H1 (cell line): ENCODE measurements around the gene PRCP. TPM values are rescaled to one million over a fixed set of nuclear protein-coding genes. Genes with fewer than 3 reads are reported as not detected.

Experiments used
- CTCF ChIA-PET: fragments of 300-600 bp; sonication (Branson Sonifier 250); formaldehyde crosslinking; loops from one replicate; lab custom pipeline; 2021; ENCODE audit not compliant: partially characterized antibody; lab: Charles Lee
- POLR2A ChIA-PET: fragments of 300-600 bp; sonication (Branson Sonifier 250); formaldehyde crosslinking; loops from one replicate; lab custom pipeline; 2021; ENCODE audit warnings: inconsistent platforms; ENCODE audit not compliant: partially characterized antibody; lab: Charles Lee
- DNase-seq, 2 experiments: peaks; one replicate each; pipeline versions ENCODE4 v3.0.0 to v3.0.0-alpha.2; 2010 to 2022; ENCODE audit warnings: low spot score in 2 of 2, low read depth in 1 of 2, mixed read lengths in 1 of 2
- FAIRE-seq: peaks from 2 replicates; lab custom pipeline; 2011; peaks lifted over from hg19 to GRCh38; lab: Jason Lieb, UNC
- H2AFZ ChIP-seq: 2 replicates; pipeline ENCODE4 v1.8.1; 2012; ENCODE audit warnings: low read length, inconsistent platforms
- H2AK5ac ChIP-seq: 2 replicates; pipeline ENCODE4 v1.6.1; 2013; ENCODE audit warnings: low read depth, low read length
- H2BK120ac ChIP-seq: replicated peaks from 2 replicates; pipeline ENCODE3; 2013; ENCODE audit warnings: low read depth, low read length, inconsistent platforms
- H2BK12ac ChIP-seq: 2 replicates; pipeline ENCODE4 v1.6.1; 2013; ENCODE audit warnings: low read depth, low read length
- H2BK15ac ChIP-seq: 2 replicates; pipeline ENCODE4 v1.6.1; 2013; ENCODE audit warnings: low read length
- H2BK20ac ChIP-seq: 2 replicates; pipeline ENCODE4 v1.6.1; 2013; ENCODE audit warnings: low read length
- H2BK5ac ChIP-seq: 2 replicates; pipeline ENCODE4 v1.6.1; 2013; ENCODE audit warnings: low read depth, low read length
- H3K14ac ChIP-seq: 2 replicates; pipeline ENCODE4 v1.6.1; 2013; ENCODE audit warnings: inconsistent platforms; ENCODE audit not compliant: insufficient read length
- H3K18ac ChIP-seq: 2 replicates; pipeline ENCODE4 v1.6.1; 2013; ENCODE audit warnings: low read length; ENCODE audit errors: extremely low read depth
- H3K23ac ChIP-seq: 2 replicates; pipeline ENCODE4 v1.6.1; 2013; ENCODE audit warnings: inconsistent platforms; ENCODE audit not compliant: insufficient read length
- H3K23me2 ChIP-seq: 2 replicates; pipeline ENCODE4 v1.6.1; 2013; ENCODE audit warnings: low read depth, low read length
- H3K27ac ChIP-seq: 2 replicates; pipeline ENCODE4 v1.6.1; 2011; ENCODE audit warnings: low read depth, low read length, inconsistent platforms
- H3K27me3 ChIP-seq, 4 experiments: replicated peaks in 1 of 4; 1 replicate in 1 of 4; 2 replicates in 3 of 4; pipeline versions ENCODE4 v1.6.1 to v1.8.1; 2011 to 2013; ENCODE audit warnings: low read length in 3 of 4, mild to moderate bottlenecking in 3 of 4, inconsistent platforms in 2 of 4, mixed read lengths in 2 of 4, moderate library complexity in 1 of 4; ENCODE audit not compliant: control insufficient read depth in 3 of 4, insufficient read depth in 3 of 4; ENCODE audit errors: extremely low read depth in 1 of 4
- H3K36me3 ChIP-seq, 4 experiments: 2 replicates each; pipeline versions ENCODE4 v1.6.1 to v1.8.1; 2011 to 2013; ENCODE audit warnings: mild to moderate bottlenecking in 4 of 4, low read length in 3 of 4, moderate library complexity in 2 of 4, control low read depth in 1 of 4, inconsistent platforms in 1 of 4; ENCODE audit not compliant: insufficient read depth in 4 of 4, control insufficient read depth in 2 of 4
- H3K4ac ChIP-seq: replicated peaks from 2 replicates; pipeline ENCODE3; 2013; ENCODE audit warnings: low read length, low read depth, mixed read lengths, inconsistent platforms; ENCODE audit not compliant: insufficient read length
- H3K4me1 ChIP-seq, 4 experiments: replicated peaks in 1 of 4; 1 replicate in 1 of 4; 2 replicates in 3 of 4; pipeline versions ENCODE4 v1.6.1 to v1.8.1; 2011 to 2013; ENCODE audit warnings: low read length in 3 of 4, inconsistent platforms in 2 of 4, mixed read lengths in 1 of 4; ENCODE audit not compliant: insufficient read depth in 4 of 4, control insufficient read depth in 3 of 4
- H3K4me2 ChIP-seq, 2 experiments: 2 replicates each; pipeline versions ENCODE4 v1.6.1 to v1.8.1; 2011 to 2013; ENCODE audit warnings: low read depth in 2 of 2, low read length in 2 of 2, control low read depth in 1 of 2, inconsistent platforms in 1 of 2, mild to moderate bottlenecking in 1 of 2; ENCODE audit not compliant: insufficient read depth in 1 of 2
- H3K4me3 ChIP-seq, 4 experiments: fragments of 200-600, 300-600 bp in 1 of 4; sonication (generic), shearing (Covaris generic), sonication (Bioruptor Twin) in 1 of 4; 2 replicates each; pipeline versions ENCODE4 v1.5.1 to v1.8.1; 2011 to 2016; ENCODE audit warnings: low read length in 4 of 4, low read depth in 3 of 4, control low read depth in 2 of 4, inconsistent platforms in 2 of 4, mild to moderate bottlenecking in 2 of 4, mixed read lengths in 1 of 4, moderate library complexity in 1 of 4; ENCODE audit not compliant: insufficient read depth in 2 of 4; ENCODE audit errors: extremely low read depth in 1 of 4
- H3K56ac ChIP-seq: replicated peaks from 2 replicates; pipeline ENCODE3; 2013; ENCODE audit warnings: low read depth, mild to moderate bottlenecking, mixed read lengths, low read length, inconsistent platforms; ENCODE audit not compliant: insufficient read length
- H3K79me1 ChIP-seq: 2 replicates; pipeline ENCODE4 v1.6.1; 2013; ENCODE audit warnings: low read depth, low read length, control low read depth
- H3K79me2 ChIP-seq, 2 experiments: 2 replicates each; pipeline versions ENCODE4 v1.6.1 to v1.8.1; 2012 to 2013; ENCODE audit warnings: low read length in 2 of 2, mild to moderate bottlenecking in 2 of 2, inconsistent platforms in 1 of 2; ENCODE audit not compliant: insufficient read depth in 2 of 2, control insufficient read depth in 1 of 2
- H3K9ac ChIP-seq, 4 experiments: replicated peaks in 1 of 4; 1 replicate in 1 of 4; 2 replicates in 3 of 4; pipeline versions ENCODE4 v1.6.1 to v1.8.1; 2011 to 2013; ENCODE audit warnings: low read depth in 3 of 4, low read length in 3 of 4, control low read depth in 2 of 4, mild to moderate bottlenecking in 2 of 4, moderate library complexity in 2 of 4, inconsistent platforms in 1 of 4; ENCODE audit errors: extremely low read depth in 1 of 4
- H3K9me3 ChIP-seq, 2 experiments: 2 replicates each; pipeline versions ENCODE4 v1.6.1 to v1.8.1; 2012 to 2013; ENCODE audit warnings: mild to moderate bottlenecking in 2 of 2, moderate library complexity in 2 of 2, control low read depth in 1 of 2, inconsistent platforms in 1 of 2, low read depth in 1 of 2, low read length in 1 of 2, mixed read lengths in 1 of 2; ENCODE audit not compliant: insufficient read depth in 2 of 2
- H4K20me1 ChIP-seq, 2 experiments: replicated peaks in 1 of 2; 2 replicates each; pipeline versions ENCODE3 to v1.8.1; 2011 to 2013; ENCODE audit warnings: inconsistent platforms in 2 of 2, low read length in 2 of 2, mild to moderate bottlenecking in 1 of 2; ENCODE audit not compliant: insufficient read depth in 2 of 2, control insufficient read depth in 1 of 2
- H4K5ac ChIP-seq: 2 replicates; pipeline ENCODE4 v1.6.1; 2013; ENCODE audit warnings: low read length, low read depth, mixed read lengths, inconsistent platforms; ENCODE audit not compliant: insufficient read length
- H4K8ac ChIP-seq: 2 replicates; pipeline ENCODE4 v1.8.0; 2013; ENCODE audit warnings: mild to moderate bottlenecking, moderate library complexity, low read length, inconsistent platforms; ENCODE audit not compliant: insufficient read depth; ENCODE audit errors: extremely low read depth
- H4K91ac ChIP-seq: replicated peaks from 2 replicates; pipeline ENCODE3; 2013; ENCODE audit warnings: low read length, mixed read lengths, inconsistent platforms; ENCODE audit not compliant: insufficient read length
- BACH1 ChIP-seq: IDR thresholded peaks from 2 replicates; pipeline ENCODE4 v1.6.1; 2012; ENCODE audit warnings: low read length, improper control_type of control experiment
- CEBPB ChIP-seq: IDR thresholded peaks from 2 replicates; pipeline ENCODE4 v1.6.1; 2012; ENCODE audit warnings: low read depth, low read length
- EZH2 ChIP-seq: fragments of 200-600 bp; sonication (generic); IDR thresholded peaks from 2 replicates; pipeline ENCODE4 v1.7.1; 2012; ENCODE audit warnings: low read depth, mild to moderate bottlenecking, moderate library complexity, low read length, inconsistent platforms; ENCODE audit not compliant: severe bottlenecking
- GABPA ChIP-seq: IDR thresholded peaks from 2 replicates; pipeline ENCODE4 v1.6.1; 2011; ENCODE audit warnings: mild to moderate bottlenecking, low read length, moderate library complexity, borderline replicate concordance; ENCODE audit not compliant: insufficient read depth
- HDAC2 ChIP-seq, 2 experiments: fragments of 300-600 bp in 1 of 2; sonication (generic) in 1 of 2; IDR thresholded peaks; 2 replicates each; pipeline ENCODE4 v1.6.1; 2011 to 2012; ENCODE audit warnings: low read depth in 2 of 2, low read length in 2 of 2, mild to moderate bottlenecking in 2 of 2, moderate library complexity in 2 of 2, borderline replicate concordance in 1 of 2, inconsistent platforms in 1 of 2
- HDAC6 ChIP-seq: IDR thresholded peaks from one replicate; pipeline ENCODE4 v1.7.1; 2012; ENCODE audit warnings: low read depth, mild to moderate bottlenecking, inconsistent platforms, low read length, moderate library complexity
- RBBP5 ChIP-seq: IDR thresholded peaks from 2 replicates; pipeline ENCODE4 v1.7.1; 2012; ENCODE audit warnings: low read depth, mild to moderate bottlenecking, inconsistent platforms, low read length, moderate library complexity, borderline replicate concordance
- TAF7 ChIP-seq: optimal IDR thresholded peaks from 2 replicates; pipeline ENCODE3; 2011; ENCODE audit warnings: low read depth, mild to moderate bottlenecking, inconsistent platforms, low read length, moderate library complexity, borderline replicate concordance
- TEAD4 ChIP-seq: IDR thresholded peaks from 2 replicates; pipeline ENCODE4 v1.6.1; 2012; ENCODE audit warnings: low read depth, low read length, inconsistent platforms, mixed read lengths
- ZNF274 ChIP-seq: IDR thresholded peaks from 2 replicates; pipeline ENCODE4 v1.7.0; 2012; ENCODE audit warnings: low read length, borderline replicate concordance; ENCODE audit errors: extremely low read depth
- WGBS, 2 experiments: shearing (Covaris generic) in 1 of 2; methylation state at CpG; one replicate each; pipeline versions ENCODE4 v1.1.6 to v1.1.7; 2013 to 2015; ENCODE audit warnings: low lambda C conversion rate in 2 of 2, mixed read lengths in 2 of 2, inconsistent platforms in 1 of 2, low coverage in 1 of 2, missing lambda C conversion rate in 1 of 2; ENCODE audit not compliant: insufficient replicate concordance in 2 of 2, insufficient coverage in 1 of 2, insufficient read length in 1 of 2; ENCODE audit errors: extremely low coverage in 1 of 2, missing lambda C conversion rate in 1 of 2; 5-methylcytosine and 5-hydroxymethylcytosine counted together
- polyA plus RNA-seq, 7 experiments: library from polyadenylated mRNA; depleted of rRNA in 3 of 7; stranded (reverse) in 5 of 7; unstranded in 2 of 7; fragments of >200 nt in 5 of 7; fragments of 200-250 nt in 2 of 7; gene quantifications; 1 replicate in 5 of 7; 2 replicates in 1 of 7; 4 replicates in 1 of 7; pipeline versions ENCODE4 v1.2.1 to v1.2.3, GENCODE V29; 2011 to 2013; ENCODE audit warnings: missing spikeins in 2 of 7, mixed read lengths in 2 of 7
- total RNA-seq: library from RNA; stranded (reverse); fragmentation: NEBNext Ultra II Directional; extraction: Animal tissue kit (Norgen Biotek cat#: 25700); gene quantifications from 2 replicates; pipeline ENCODE4 v1.2.1, GENCODE V29; 2021

PRCP gene
- total and polyA plus RNA-seq, 2 of the 8 experiments (the other 6 are each of a cell fraction or from before 2014, with no cell fraction given) = 63.8 to 84.4 TPM

- no peak overlapping the region for H4K5ac ChIP-seq
- H3K4me2 ChIP-seq = no peak overlapping the region
- H3K79me2 ChIP-seq = no peaks in the 10 kb centered on the region
- FAIRE-seq (no peak), DNase-seq (no peak)
- H2AK5ac ChIP-seq = no peak overlapping the region
- no peaks in the 10 kb centered on the region for H3K23me2 ChIP-seq
- no peaks in the 10 kb centered on the region for H3K9me3 ChIP-seq
- H3K4me3 ChIP-seq = no peak overlapping the region
- no peak overlapping the region for H2BK15ac ChIP-seq
- WGBS, 2 experiments = 92% methylated on average over 3 of the region's 3 CpGs; no CpG with 5 or more reads in 1 of the 2 experiments
- H2BK12ac ChIP-seq = no peak overlapping the region
- no peaks in the 10 kb centered on the region for H4K20me1 ChIP-seq
- TF ChIP-seq ZNF274 (no peak), TEAD4 (no peak), GABPA (no peak), EZH2 (no peak), BACH1 (no peak), HDAC2 (IDR thresholded peaks at IDR 0.05; ENCODE audit: borderline replicate concordance in 1 of 2, low read depth in 2 of 2, low read length in 2 of 2) (no peak), CEBPB (no peak), TAF7 (no peak), RBBP5 (no peak), HDAC6 (no peak)
- POLR2A ChIA-PET = no interaction called here
- CTCF ChIA-PET = interaction anchor here (0.7 to 1.2 kb wide), 3 partner anchors 18 to 74 kb away, joined by 3 to 5 read pairs (median 4); no protein-coding TSS in a partner anchor
- H3K4ac ChIP-seq = no peak overlapping the region
- H3K14ac ChIP-seq = no peak overlapping the region
- no peak overlapping the region for H2BK120ac ChIP-seq
- no peak overlapping the region for H2BK20ac ChIP-seq
- H3K79me1 ChIP-seq = no peaks in the 10 kb centered on the region
- H4K8ac ChIP-seq = no peak overlapping the region
- no peak overlapping the region for H2BK5ac ChIP-seq
- H3K23ac ChIP-seq = no peak overlapping the region
- H3K9ac ChIP-seq = no peak overlapping the region
- no peak overlapping the region for H2AFZ ChIP-seq
- no peak overlapping the region for H3K56ac ChIP-seq
- no peaks in the 10 kb centered on the region for H3K4me1 ChIP-seq
- no peak overlapping the region for H3K18ac ChIP-seq
- H3K36me3 ChIP-seq = no peaks in the 10 kb centered on the region
- no peak overlapping the region for H3K27ac ChIP-seq
- H3K27me3 ChIP-seq = no peaks in the 10 kb centered on the region
- H4K91ac ChIP-seq = no peak overlapping the region
These were observed 105.7 kb downstream of the PRCP start for GRCh38 chr11:82794490-82794889.
